HG02759 (cell line): ENCODE data around the gene MLH3.
"Not testable (repeated sequence)": the region's sequence is repeated elsewhere in the genome, so short reads cannot be mapped to it uniquely, and the experiment has no call there.

ENCODE experiments used
- ATAC-seq: cut with Tn5 transposase; IDR thresholded peaks from one replicate; pipeline ENCODE4 v1.9.1; 2021; ENCODE audit warnings: mild to moderate bottlenecking, moderate library complexity; ENCODE audit not compliant: unreplicated experiment

The MLH3 gene

DNA sequence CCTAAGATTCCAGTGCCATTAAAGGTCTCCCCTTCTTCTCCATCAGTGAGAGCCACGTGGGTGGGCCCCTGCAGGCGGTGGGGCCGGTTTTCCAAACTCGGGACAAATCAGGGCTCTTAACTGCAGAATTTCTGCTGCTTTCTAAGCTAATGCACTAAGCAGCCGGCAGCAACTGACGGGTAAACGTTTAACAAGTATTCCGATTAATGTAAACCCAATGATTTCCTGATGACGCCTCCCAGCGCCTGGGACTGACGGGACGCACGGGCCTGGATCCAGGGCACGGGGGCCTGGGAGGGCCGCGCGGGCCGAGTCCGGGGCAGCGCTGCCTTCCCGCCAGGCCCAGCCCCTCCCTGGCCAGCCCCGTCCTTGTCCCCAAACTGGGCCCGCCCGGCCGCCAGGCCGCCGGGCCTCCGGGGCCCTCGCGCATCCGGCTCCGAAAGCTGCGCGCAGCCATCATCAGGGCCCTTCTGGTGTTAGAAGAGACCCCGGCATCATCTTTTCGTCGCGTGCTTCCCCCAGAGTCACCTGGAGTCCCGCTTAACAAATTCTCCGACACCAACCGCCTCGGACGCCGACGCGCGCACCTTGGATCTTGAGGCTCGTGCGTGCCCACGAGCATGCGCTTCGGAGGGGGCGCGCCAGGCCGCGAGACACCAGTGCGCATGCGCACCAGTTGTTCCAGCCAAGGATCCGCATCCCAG, at the start of gene MLH3:
MLH3 (minus strand) TSS at position 616 of the 704 bp plus-strand sequence. CDS start 1,812 bp downstream, outside the sequence.
- peak; percentile 83 for ATAC-seq

DNA sequence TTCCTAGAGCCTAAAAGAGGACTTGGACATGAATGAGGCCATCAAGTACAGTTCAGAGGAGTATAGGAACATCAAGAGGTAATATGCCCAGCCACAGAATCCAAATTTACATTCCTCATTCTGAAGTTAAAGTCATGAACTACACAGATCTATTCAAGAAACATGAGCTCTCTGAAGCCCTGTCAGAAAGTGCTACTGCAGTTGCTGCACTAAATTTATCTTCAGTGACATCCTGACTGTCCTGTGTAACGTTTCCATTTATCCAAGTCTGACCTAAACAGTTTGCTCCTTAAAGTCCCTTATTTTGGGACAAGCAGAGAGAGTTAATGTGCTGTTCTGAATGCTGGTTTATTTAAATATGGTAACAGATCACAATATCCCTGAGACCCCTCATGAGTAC, 47.4 kb upstream of the MLH3 start:
- no peak for ATAC-seq

DNA sequence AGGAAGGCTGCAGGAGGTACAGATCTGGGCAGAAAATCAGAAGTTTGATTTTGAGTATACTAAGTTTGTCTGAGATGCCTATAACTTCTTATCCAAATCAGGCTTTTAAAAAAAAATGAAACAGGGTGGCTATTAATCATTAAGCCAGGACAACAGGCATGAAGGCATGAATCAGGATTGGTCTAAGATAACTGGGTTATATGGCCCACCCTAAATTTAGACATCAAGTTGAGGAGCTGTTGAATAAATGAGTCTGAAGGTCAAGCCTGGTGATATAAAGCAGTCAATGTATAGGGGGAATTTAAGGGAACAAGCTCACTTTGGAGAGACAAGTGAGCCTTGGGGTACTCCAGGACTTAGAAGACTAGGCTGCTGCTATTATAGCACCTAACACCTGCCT, 46.9 kb upstream of the MLH3 start:
- ATAC-seq: no peak

- no peak for ATAC-seq
These were observed 45.7 kb upstream of the MLH3 start for GRCh38 chr14:75096959-75097358.

GRCh38 chr14:75095690-75096089, 44.4 kb upstream of the MLH3 start:
- ATAC-seq: no peak

DNA sequence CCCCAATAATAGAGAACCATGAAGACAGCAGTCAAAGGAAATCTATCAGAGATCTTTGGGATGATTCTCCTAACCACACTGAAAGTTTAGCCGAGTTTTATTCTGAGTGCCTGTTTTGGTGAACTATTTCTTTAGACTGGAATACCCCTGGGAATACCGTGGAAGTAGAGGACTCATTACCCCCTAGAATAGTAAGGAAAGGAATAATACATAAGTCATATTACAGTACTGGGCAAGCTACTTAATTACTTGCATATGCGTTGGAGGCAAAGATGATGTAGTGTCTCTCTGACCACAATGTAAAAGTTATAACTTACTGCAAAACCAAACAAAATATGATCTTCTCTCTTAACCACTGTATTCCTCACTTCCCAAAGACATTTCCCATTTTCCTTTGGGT, 43.6 kb upstream of the MLH3 start:
- ATAC-seq: no peak

- no peak for ATAC-seq
These were observed 41.4 kb upstream of the MLH3 start for GRCh38 chr14:75092698-75093097.

DNA sequence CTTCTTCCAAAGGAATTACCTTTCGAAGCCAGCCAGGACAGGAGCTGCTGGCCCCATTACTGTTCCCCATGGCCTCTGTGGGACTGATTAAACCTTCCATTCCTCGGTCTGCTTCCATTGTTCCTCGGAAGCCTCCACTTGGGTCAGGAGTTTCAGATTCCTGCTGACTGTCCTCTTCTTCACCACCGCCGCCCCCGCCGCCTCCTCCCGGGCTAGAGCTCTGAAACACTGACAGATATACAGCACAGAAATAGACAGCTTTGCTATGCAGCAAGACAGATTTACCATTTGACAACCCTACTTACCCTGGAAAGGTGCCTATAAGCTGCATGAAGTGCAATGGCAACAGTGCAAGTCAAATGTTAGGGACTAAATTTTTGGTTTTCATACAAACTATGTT, 40.0 kb upstream of the MLH3 start:
- no peak for ATAC-seq

DNA sequence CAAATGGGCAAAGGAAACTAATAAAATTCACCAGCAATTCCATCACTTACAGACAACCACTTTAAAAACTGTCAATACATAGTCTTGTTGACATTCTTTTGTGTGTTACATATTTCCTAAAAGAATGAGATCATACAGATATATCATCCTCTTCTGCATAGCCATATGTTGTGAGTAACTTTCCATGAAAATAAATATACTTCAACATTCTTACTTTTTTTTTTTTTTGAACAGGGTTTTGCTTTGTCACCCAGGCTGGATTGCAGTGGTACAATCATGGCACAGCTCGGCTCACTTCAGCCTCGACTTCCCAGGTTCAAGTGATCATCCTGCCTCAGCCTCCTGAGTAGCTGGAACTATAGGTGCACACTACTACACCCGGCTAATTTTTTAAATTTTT, 39.1 kb upstream of the MLH3 start:
- no peak for ATAC-seq

DNA sequence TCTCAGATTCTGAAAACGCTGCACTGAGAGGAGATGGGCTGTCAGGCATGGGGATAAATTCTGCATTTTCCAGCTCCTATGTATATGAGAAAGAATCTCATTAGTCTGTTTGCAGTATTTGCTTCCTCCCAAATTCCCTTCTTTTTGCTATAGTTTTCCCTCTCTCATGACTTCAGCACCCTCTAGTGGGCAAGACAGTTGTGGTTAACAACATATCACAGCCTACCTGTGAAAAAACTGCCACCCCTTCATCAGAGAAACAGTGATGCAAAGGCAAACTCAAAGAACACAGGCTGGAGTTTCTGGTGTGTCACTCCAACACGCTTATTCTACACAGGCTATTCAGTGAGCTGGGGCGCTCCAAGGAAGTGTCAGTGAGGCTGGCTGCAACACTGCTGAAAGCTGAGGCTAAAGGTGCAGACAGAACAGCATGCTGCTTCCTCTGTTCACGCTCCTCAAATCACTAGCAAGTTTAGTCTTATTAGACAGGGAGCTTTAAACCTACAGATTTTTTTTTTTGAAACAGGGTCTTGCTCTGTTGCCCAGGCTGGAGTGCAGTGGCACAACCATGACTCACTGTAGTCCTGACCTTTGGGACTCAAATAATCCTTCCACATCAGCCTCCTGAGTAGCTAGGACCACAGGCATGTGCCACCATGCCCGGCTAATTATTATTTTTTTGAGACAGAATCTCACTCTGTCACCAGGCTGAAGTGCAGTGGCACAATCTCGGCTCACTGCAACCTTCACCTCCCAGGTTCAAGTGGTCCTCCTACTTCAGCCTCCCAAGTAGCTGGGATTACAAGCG, 37.5 kb upstream of the MLH3 start:
- no peak for ATAC-seq

GRCh38 chr14:75088153-75088552, 36.9 kb upstream of the MLH3 start:
- no peak for ATAC-seq

DNA sequence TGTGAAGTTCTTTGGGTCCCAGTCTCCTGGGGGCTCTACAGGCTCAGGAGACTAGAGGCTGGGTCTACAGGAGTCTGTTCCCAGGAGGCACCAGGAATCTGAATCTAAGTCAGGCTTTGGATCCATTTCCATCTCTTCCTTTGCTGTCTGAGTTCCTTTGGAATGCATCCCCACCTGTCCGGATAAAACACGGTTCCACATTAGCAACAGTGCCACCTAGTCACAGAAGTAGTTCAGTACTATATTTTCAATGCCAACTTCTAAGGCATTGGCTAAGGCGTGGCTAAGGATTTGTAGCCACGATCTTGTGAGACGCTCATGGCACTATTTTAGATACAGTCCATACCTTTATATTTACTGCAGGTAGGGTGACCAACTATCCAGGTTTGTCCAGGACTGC, 33.2 kb upstream of the MLH3 start:
- no peak for ATAC-seq

DNA sequence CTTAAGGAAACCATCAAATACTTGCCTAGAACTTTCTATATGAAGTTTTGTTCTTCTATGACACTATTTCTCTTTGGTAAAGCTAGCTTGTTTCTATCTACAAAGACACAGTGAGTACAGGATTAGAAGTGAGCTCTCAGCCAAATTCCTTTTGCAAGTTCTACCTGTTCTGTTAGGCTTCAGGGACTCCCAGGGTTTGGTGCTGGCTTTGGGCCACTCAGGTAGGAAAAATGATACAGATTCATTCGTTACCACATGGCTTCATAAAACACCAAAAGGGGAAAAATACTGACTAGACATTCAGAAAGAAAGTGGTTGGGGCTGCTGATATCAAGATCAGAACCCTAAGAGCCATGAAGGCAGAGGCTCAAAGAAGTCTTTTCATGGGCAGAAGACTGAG, 32.0 kb upstream of the MLH3 start:
- ATAC-seq: no peak

DNA sequence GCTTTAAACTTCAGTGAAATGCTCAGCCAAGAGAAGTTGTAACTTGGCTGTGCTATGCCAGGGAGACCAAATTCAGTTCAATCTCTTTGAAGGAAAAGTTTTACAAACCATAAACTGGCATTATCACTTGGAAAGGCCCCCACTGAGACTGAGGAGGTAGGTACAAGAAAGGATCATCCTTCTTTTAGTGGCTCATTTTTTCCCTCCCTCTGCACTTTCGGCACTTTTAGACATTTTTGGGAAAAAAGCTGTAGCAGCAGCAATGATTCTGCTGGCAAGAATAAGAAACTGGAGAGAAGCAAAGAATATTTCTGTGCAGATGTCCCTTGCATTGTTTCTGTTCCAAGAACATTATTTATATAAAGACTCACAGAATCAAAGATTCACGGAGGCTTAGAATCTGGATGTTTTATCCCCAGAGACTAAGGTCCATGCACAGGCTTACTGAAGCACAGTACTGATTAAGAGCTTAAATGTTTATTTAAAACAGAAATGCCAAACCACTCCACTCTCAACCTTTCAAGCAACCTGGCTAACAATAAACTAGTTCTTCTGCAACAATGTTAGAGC, 30.5 kb upstream of the MLH3 start:
- no peak for ATAC-seq

DNA sequence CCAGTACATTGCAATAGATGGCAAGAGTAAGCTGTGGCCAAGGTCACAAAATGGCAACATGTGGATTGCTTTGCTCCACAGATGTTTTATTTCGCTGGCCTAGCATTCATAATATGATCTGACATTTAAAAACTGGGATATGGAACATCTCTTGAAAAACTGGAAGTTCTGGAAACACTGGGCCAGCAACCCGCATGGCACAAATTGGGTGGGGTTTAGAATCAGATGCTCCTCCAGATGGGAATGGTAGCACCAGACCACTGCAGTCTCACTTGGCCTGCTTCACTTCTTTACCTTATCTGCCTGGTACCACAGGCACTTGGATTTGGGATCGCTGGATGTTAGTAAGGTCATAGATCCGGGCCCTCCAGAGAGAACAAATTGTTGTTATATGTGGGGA, 28.3 kb upstream of the MLH3 start:
- ATAC-seq: no peak

- ATAC-seq: no peak
These were observed 26.5 kb upstream of the MLH3 start for GRCh38 chr14:75077794-75078193.

DNA sequence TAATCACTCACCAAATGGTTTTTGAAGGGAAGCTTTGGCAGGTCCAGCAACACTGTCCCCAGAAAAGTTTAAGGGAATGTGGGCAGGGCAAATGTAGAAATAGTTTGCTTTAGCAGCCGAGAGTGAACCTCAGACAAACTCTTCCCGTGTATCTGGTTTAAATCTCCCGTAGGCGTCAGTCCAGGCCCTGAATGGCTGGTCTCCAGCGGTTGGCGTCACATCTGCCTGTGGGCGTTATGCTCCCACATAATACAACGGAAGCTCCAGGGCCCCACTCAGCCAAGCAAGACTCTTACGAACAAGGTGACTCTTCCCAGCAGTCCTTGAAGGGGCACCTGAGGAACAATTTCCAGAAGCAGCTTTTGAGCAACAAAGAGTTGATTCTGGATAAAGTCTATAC, 19.1 kb upstream of the MLH3 start:
- ATAC-seq: no peak

- ATAC-seq: no peak
These were observed 18.5 kb upstream of the MLH3 start for GRCh38 chr14:75069811-75070145.

DNA sequence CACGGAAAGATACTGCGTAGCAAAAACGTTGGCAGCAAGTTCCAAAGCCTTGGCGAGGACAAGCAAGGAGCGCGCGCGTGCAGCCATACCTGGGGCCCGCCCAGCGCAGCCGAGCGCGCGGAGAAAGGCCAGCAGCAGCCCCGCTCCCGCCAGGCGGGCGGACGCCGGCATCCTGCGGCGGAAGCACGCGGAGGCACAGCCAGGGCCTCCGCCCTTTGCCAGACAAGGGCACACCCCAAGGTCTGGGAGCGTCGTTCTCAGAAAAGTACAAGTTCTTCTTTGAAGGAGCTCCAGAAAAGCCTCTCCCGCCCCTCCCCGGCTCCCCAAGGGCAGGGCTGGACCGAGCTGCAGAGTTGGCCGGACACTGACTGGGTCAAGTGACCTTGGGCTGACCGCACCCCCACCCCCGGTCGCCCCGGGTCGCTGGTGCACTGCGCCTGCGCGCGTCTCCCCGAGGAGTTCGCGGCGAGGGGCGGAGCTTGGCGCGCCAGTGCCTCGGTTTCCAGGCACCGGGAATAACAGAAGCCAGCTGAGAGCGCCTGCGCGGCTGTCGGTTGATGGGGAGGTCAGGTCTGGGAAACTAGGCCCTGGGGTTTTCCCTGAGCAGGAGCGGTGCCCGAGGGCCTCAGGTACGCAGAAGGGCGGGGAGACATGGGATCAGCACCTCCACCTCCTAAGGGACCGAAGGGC, 18.0 kb upstream of the MLH3 start, which contains the start of gene ZC2HC1C:
ZC2HC1C (plus strand) TSS at position 521 of the 690 bp plus-strand sequence. CDS start 933 bp downstream, outside the sequence.
- ATAC-seq: peak; percentile 82

- no peak for ATAC-seq
These were observed 17.2 kb upstream of the MLH3 start for GRCh38 chr14:75068294-75069120.

- not testable (repeated sequence) for ATAC-seq
These were observed 16.5 kb upstream of the MLH3 start for GRCh38 chr14:75067765-75068164.
